K562 (cell line): ENCODE results near the gene MAPK8IP2. TPM values are rescaled to one million over a fixed set of nuclear protein-coding genes. Genes with fewer than 3 reads are reported as not detected.

Experiments
- ATAC-seq: fragments of 200-7000 bp; cut with Tn5 transposase; 3 replicates; pipeline ENCODE4 v1.9.1; 2020; ENCODE audit warnings: moderate library complexity
- BruUV-seq: library from RNA; stranded (reverse); fragments of 400-500 nt; replicated peaks from 2 replicates; lab custom pipeline; 2021; lab: Mats Ljungman, UMichigan
- CTCF ChIA-PET: fragments of 300-600 bp; formaldehyde crosslinking; extraction: SDS; loops from one replicate; lab custom pipeline; 2021; ENCODE audit warnings: low intra/inter-chr PET ratio; lab: Yijun Ruan, JAX
- POLR2A ChIA-PET: fragments of 300-600, 350-650 bp; sonication (Branson Sonifier 250); formaldehyde crosslinking; extraction: SDS; loops from one replicate; lab custom pipeline; 2021; ENCODE audit warnings: antibody characterized with exemption, inconsistent platforms; lab: Yijun Ruan, JAX
- DNase-seq, 4 experiments: peaks; one replicate each; pipeline versions ENCODE4 v3.0.0 to v3.0.0-alpha.2; 2011 to 2018; ENCODE audit warnings: low spot score in 3 of 4, mixed read lengths in 3 of 4; ENCODE audit errors: extremely low read depth in 1 of 4
- FAIRE-seq: peaks from 2 replicates; lab custom pipeline; 2011; peaks lifted over from hg19 to GRCh38; lab: Jason Lieb, UNC
- H2AFZ ChIP-seq: 2 replicates; pipeline ENCODE4 v1.6.0; 2011; ENCODE audit warnings: low read depth, low read length, control low read depth, inconsistent platforms
- H3K27ac ChIP-seq: fragments of 200-600 bp; 3 replicates; pipeline ENCODE4 v1.8.0; 2011; ENCODE audit warnings: low read depth, mild to moderate bottlenecking, control low read depth, inconsistent platforms, low read length, moderate library complexity, mixed read lengths; ENCODE audit errors: extremely low read depth
- H3K27me3 ChIP-seq, 2 experiments: fragments of 300-600 bp in 1 of 2; 2 replicates in 1 of 2; 3 replicates in 1 of 2; pipeline versions ENCODE4 v1.6.0 to v1.8.0; 2011; ENCODE audit warnings: inconsistent platforms in 2 of 2, low read length in 2 of 2, mild to moderate bottlenecking in 1 of 2, mixed read lengths in 1 of 2, moderate library complexity in 1 of 2; ENCODE audit not compliant: control insufficient read depth in 2 of 2, insufficient read depth in 2 of 2
- H3K36me3 ChIP-seq: fragments of 300-600 bp; 3 replicates; pipeline ENCODE4 v1.8.0; 2011; ENCODE audit warnings: mild to moderate bottlenecking, low read length, inconsistent platforms; ENCODE audit not compliant: control insufficient read depth, insufficient read depth
- H3K4me1 ChIP-seq, 2 experiments: fragments of 200-600 bp in 1 of 2; replicated peaks in 1 of 2; 2 replicates in 1 of 2; 3 replicates in 1 of 2; pipeline versions ENCODE4 v1.5.1 to v1.8.0; 2011; ENCODE audit warnings: inconsistent platforms in 2 of 2, low read length in 2 of 2, mild to moderate bottlenecking in 1 of 2, mixed read lengths in 1 of 2, moderate library complexity in 1 of 2; ENCODE audit not compliant: control insufficient read depth in 2 of 2, insufficient read depth in 2 of 2
- H3K4me2 ChIP-seq: 2 replicates; pipeline ENCODE4 v1.6.1; 2011; ENCODE audit warnings: low read length, control low read depth, inconsistent platforms, mixed read lengths; ENCODE audit not compliant: insufficient read depth
- H3K4me3 ChIP-seq: fragments of 200-600 bp; sonication (generic), shearing (Covaris generic); 2 replicates; pipeline ENCODE4 v1.5.1; 2016; ENCODE audit warnings: control low read depth, inconsistent platforms
- H3K79me2 ChIP-seq: fragments of 200-600 bp; 3 replicates; pipeline ENCODE4 v1.8.0; 2011; ENCODE audit warnings: low read length, inconsistent platforms; ENCODE audit not compliant: control insufficient read depth, insufficient read depth
- H3K9ac ChIP-seq, 2 experiments: 2 replicates each; pipeline versions ENCODE4 v1.6.0 to v1.6.1; 2011; ENCODE audit warnings: low read depth in 2 of 2, low read length in 2 of 2, control low read depth in 1 of 2, inconsistent platforms in 1 of 2, mild to moderate bottlenecking in 1 of 2, mixed read lengths in 1 of 2; ENCODE audit not compliant: insufficient read depth in 1 of 2
- H3K9me1 ChIP-seq: one replicate; pipeline ENCODE4 v1.6.0; 2011; ENCODE audit warnings: inconsistent platforms, mild to moderate bottlenecking, low read length, moderate library complexity; ENCODE audit not compliant: control insufficient read depth, insufficient read depth
- H3K9me3 ChIP-seq: replicated peaks from 2 replicates; pipeline ENCODE4 v1.5.1; 2011; ENCODE audit warnings: low read depth, low read length, inconsistent platforms; ENCODE audit not compliant: control insufficient read depth, insufficient read depth
- H4K20me1 ChIP-seq: replicated peaks from 2 replicates; pipeline ENCODE4 v1.6.1; 2011; ENCODE audit warnings: low read length, inconsistent platforms, mixed read lengths; ENCODE audit not compliant: control insufficient read depth, insufficient read depth
- CHCHD3 ChIP-seq: fragments of 250-450 bp; sonication (Bioruptor Pico); IDR thresholded peaks from 2 replicates; pipeline ENCODE4 v2.1.2; 2022; ENCODE audit warnings: mild to moderate bottlenecking
- GABPB2 ChIP-seq: fragments of 250-450 bp; sonication (Bioruptor Pico); conservative IDR thresholded peaks from 2 replicates; pipeline ENCODE4 v1.5.1; 2021; ENCODE audit warnings: mild to moderate bottlenecking
- KDM4B ChIP-seq, 2 experiments: fragments of 450-650 bp in 1 of 2; sonication (generic) in 1 of 2; IDR thresholded peaks; 2 replicates each; pipeline ENCODE4 v1.6.1; 2016 to 2017; ENCODE audit warnings: borderline replicate concordance in 2 of 2, antibody characterized with exemption in 1 of 2, low read depth in 1 of 2, mild to moderate bottlenecking in 1 of 2
- PHB2 ChIP-seq: fragments of 450-650 bp; IDR thresholded peaks from 2 replicates; pipeline ENCODE4 v1.6.1; 2017; ENCODE audit warnings: low read depth
- PTRF ChIP-seq: fragments of 450-650 bp; IDR thresholded peaks from 2 replicates; pipeline ENCODE4 v1.6.1; 2016; ENCODE audit warnings: mild to moderate bottlenecking, missing genetic modification characterization, missing compliant biosample characterization
- ZNF282 ChIP-seq: sonication (generic); formaldehyde crosslinking; IDR thresholded peaks from 2 replicates; pipeline ENCODE4 v1.8.1; 2023; ENCODE audit warnings: missing genetic modification reagents
- whole genome bisulfite sequencing: fragments of 100-300 bp; shearing (Covaris generic); methylation state at CpG from one replicate; pipeline ENCODE4 v1.1.6; 2016; ENCODE audit warnings: low coverage, mixed read lengths; ENCODE audit not compliant: insufficient coverage; ENCODE audit errors: missing lambda C conversion rate; 5-methylcytosine and 5-hydroxymethylcytosine counted together
- in situ Hi-C: fragments of 300-500 bp; cut with MboI; formaldehyde crosslinking; loops from 4 replicates; pipeline ENCODE4 v1.15.0; 2018; ENCODE audit warnings: inconsistent platforms, mixed read lengths
- intact Hi-C: fragments of 100-400 bp; cut with micrococcal nuclease; formaldehyde crosslinking; loops from 2 replicates; pipeline ENCODE4 v1.14.2; 2022
- polyA plus RNA-seq, 8 experiments: library from polyadenylated mRNA; depleted of rRNA in 4 of 8; stranded (reverse) in 5 of 8; unstranded in 3 of 8; fragments of >200 nt; fragmentation: Nextera tagmentation in 2 of 8; fragmentation: Illumina TruSeq in 1 of 8; extraction: Ambion mirVana in 2 of 8; extraction: Trizol in 1 of 8; gene quantifications; 2 replicates each; pipeline versions ENCODE4 v1.2.1 to v1.2.3, GENCODE V29; 2011 to 2014; ENCODE audit warnings: inconsistent platforms in 1 of 8, missing spikeins in 1 of 8
- total RNA-seq, 7 experiments: library from RNA; depleted of rRNA in 6 of 7; stranded (reverse); fragments of >200 nt in 6 of 7; fragmentation: Illumina TruSeq in 2 of 7; extraction: Trizol in 2 of 7; gene quantifications; 2 replicates each; pipeline versions ENCODE4 v1.2.1 to v1.2.3, GENCODE V29; 2011 to 2021; ENCODE audit warnings: low replicate concordance in 1 of 7
- TF ChIP-seq, protein P1 (sequence below): fragments of 250-450 bp; sonication (Bioruptor Pico); IDR thresholded peaks from 2 replicates; pipeline ENCODE4 v1.4.0; 2020; ENCODE audit warnings: mild to moderate bottlenecking, moderate library complexity

MAPK8IP2 gene
- total and polyA plus RNA-seq, 9 of the 15 experiments (the other 6 are each of a cell fraction or from before 2014, with no cell fraction given), result 0.01 to 0.47 (median 0.07) TPM; not detected in 2

DNA sequence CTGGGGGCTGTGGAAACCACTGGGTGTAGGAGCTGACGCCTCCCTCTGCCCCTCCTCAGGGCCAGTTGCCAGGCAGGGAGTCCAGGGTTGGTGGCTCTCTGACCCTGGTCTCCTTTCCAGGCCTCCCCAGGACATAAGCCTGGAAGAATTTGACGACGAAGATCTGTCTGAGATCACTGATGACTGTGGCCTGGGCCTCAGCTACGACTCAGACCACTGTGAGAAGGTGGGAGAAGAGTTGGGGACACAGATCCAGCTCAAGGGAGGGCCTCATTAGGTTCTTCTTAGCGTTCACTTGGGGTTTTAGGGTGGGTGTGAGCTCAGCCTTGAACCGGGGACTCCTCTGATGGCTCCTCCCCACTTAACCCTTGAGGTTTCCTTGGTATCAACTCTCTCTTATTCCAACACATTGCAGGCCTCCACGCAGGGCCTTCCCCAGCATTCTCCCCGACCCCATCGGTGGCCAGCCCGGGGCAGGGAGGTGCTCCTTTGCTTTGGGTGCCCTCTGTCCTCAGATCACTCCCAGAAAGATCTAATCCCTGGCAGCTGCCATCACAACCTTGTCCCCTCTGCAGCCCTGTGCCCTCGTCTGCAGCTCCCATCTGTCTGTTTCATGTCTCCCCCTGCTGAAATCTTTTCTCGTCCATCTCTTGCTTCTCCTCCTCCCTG, 1.2 kb downstream of the MAPK8IP2 start:
- no peak overlapping the region for H3K4me3 ChIP-seq
- POLR2A ChIA-PET, result no interaction called here
- H3K27ac ChIP-seq, result no peak overlapping the region
- H3K4me1 ChIP-seq, result peaks cover 0 to 17% of the 10 kb centered on the region in 2 experiments; a peak in 2 of 5 replicates
- H3K9me3 ChIP-seq, result no peaks in the 10 kb centered on the region
- CTCF ChIA-PET, result no interaction called here
- FAIRE-seq, result no peak
- in situ Hi-C loops, result no loop called here
- WGBS, result 10% methylated on average over 11 of the region's 12 CpGs
- no peaks in the 10 kb centered on the region for H3K36me3 ChIP-seq
- H3K4me2 ChIP-seq, result no peak overlapping the region
- peaks cover 12 to 58% of the 10 kb centered on the region in 2 experiments; a peak in 4 of 5 replicates for H3K27me3 ChIP-seq
- ATAC-seq, result no peak
- BruUV-seq, result no TSS peak
- no peak overlapping the region for H2AFZ ChIP-seq
- H3K9me1 ChIP-seq, result no peaks in the 10 kb centered on the region
- H4K20me1 ChIP-seq, result peaks cover 3% of the 10 kb centered on the region; the same call in 1 of the 2 replicates
- intact Hi-C loops, result no loop called here
- H3K79me2 ChIP-seq, result no peaks in the 10 kb centered on the region
- DNase-seq, result no peak
- no peak overlapping the region for H3K9ac ChIP-seq
- TF ChIP-seq, protein P1, sequence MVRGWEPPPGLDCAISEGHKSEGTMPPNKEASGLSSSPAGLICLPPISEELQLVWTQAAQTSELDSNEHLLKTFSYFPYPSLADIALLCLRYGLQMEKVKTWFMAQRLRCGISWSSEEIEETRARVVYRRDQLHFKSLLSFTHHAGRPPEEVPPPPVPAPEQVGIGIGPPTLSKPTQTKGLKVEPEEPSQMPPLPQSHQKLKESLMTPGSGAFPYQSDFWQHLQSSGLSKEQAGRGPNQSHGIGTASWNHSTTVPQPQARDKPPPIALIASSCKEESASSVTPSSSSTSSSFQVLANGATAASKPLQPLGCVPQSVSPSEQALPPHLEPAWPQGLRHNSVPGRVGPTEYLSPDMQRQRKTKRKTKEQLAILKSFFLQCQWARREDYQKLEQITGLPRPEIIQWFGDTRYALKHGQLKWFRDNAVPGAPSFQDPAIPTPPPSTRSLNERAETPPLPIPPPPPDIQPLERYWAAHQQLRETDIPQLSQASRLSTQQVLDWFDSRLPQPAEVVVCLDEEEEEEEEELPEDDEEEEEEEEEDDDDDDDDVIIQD (CRISPR knock-in tag), result no peak
- TF ChIP-seq KDM4B (IDR thresholded peaks at IDR 0.05; ENCODE audit: borderline replicate concordance in 2 of 2, low read depth in 1 of 2) (no peak), PHB2 (no peak), ZNF282 (CRISPR knock-in tag) (no peak), CHCHD3 (no peak), PTRF (no peak), GABPB2 (CRISPR knock-in tag) (no peak)
- TF ChIP-seq, all 486 proteins: peak for 0
